T-helper 2 cell (primary cell): ENCODE results near the gene ANKRD35.
"Not testable (repeated sequence)": the region's sequence is repeated elsewhere in the genome, so short reads cannot be mapped to it uniquely, and the experiment has no call there.

ENCODE experiments used
- DNase-seq, 5 experiments: peaks; one replicate each; pipeline versions ENCODE4 v3.0.0 to v3.0.0-alpha.2; 2012 to 2022

The ANKRD35 gene

GRCh38 chr1:145855426-145855948, 30.2 kb downstream of the ANKRD35 start:
- no peak for DNase-seq

DNA sequence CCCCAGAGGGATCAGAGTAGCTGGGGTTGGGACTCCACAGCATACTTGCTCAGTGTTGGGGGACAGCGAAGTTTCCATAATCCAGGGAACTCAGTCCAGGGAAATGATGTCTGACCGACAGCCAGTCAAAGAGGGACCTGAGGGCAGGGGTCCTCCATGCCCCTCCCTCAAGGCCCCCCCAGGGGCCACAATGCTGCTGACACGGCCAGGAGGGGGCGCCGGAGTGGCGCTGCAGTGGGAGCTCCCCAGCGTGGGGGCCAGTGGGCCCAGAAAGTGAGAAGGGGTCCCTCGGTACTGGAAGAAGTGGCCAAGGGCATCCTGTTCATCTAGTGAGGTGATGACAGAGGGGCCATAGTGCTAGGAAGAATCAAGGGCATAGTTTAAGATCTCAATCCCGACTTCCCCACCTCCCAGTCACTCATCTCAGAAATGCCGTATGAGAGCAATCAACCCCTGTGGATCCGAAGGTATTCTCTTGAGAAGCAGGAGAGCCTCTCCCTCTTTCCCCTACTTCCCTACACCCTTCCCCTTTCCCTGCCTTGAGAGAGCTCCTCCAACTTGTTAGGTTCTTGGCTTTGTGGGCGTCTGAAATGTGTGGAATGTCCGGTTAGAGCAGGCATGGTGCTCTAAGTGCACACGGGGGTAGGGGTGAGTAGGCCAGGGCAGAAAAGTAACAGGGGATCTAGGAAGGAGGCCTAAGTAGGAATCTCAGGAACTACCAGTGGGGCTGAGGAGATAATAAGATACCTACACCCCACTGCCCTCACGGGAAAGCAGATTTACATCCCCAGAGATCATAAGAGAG, 36.1 kb downstream of the ANKRD35 start:
- DNase-seq, result no peak

DNA sequence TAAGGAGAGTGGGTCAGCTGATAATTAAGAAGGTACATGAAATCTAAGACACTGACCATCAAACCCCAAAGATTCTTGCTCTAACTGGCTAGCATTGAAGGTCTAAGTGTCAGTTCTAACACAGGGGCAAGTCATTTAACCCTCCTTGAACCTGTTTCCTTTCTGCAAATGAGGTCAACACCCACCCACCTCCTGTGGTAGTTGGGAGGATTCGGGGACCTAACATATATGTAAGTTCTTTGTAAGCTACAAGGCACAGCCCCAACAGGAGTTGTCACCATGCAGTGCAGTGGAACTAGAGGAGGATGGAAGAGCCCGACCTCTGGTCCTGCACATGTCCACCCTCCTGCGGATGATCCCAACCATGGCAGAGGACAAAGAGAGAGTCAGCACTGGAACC, 37.8 kb downstream of the ANKRD35 start:
- DNase-seq, result no peak

- DNase-seq, result peak in 1 of 5 experiments; percentile 54
These were observed 39.5 kb downstream of the ANKRD35 start for GRCh38 chr1:145846201-145846612.

- peak; percentile 40 to 78 (median 67) for DNase-seq
These were observed 40.0 kb downstream of the ANKRD35 start, which contains the start of gene NUDT17 for GRCh38 chr1:145845514-145846161. Gene NUDT17, plus strand, starts transcription at chr1:145845630. Its CDS starts 11 bp downstream, at chr1:145845641.

GRCh38 chr1:145845144-145845513, 40.5 kb downstream of the ANKRD35 start:
- DNase-seq, result peak in 1 of 5 experiments; percentile 43

DNA sequence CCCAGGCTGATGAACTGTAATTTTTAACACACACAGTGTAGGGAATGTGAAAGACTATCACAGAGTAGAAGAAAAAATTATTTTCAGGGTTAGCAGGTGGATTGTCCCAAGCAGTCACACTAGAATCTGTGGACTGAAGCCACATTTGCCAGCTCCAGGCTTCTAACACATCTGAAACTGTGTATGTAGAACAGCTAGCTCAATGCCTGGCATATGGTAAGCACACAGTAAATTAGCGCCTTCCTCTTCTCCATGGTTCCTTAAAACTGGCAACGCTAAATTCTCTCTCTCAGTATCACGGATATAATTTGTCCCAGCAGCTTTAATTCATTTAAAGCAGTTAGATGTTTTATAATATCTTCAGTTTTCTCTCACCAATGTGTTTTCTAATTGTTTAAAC, 42.6 kb downstream of the ANKRD35 start:
- no peak for DNase-seq

- DNase-seq, result no peak
These were observed 48.0 kb downstream of the ANKRD35 start for GRCh38 chr1:145837656-145838055.

- DNase-seq, result not testable (repeated sequence)
These were observed 54.9 kb downstream of the ANKRD35 start for GRCh38 chr1:145830810-145831209.

DNA sequence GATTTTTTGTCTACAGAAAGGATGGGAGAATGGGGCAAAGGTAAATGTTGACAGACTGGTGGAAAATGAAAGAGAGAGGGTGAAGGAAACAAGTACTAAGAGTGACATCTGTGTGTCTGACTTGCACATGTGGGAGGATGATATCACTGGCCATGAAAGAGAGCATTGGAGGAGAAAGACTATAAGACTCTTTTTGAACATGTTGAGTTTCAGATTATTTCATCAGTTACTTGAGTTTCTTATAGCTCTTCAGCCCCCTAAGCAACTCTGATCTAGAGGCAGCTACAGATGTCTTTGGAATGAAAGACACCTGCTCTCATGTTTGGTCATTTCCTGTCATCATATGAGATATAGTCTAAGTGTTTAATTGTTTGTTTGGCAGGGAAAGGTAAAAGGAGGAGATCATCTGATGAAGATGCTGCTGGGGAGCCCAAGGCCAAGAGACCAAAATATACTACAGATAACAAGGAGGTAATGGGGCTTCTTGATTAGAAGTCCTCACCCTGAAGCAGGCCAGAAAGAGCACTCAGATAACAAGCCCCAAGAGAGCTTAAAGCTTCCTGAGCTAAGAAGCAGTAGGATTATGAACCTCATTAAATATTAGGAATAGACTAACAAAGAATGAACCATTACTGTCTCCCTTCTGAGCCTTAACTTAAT, 57.2 kb downstream of the ANKRD35 start:
- no peak for DNase-seq

DNA sequence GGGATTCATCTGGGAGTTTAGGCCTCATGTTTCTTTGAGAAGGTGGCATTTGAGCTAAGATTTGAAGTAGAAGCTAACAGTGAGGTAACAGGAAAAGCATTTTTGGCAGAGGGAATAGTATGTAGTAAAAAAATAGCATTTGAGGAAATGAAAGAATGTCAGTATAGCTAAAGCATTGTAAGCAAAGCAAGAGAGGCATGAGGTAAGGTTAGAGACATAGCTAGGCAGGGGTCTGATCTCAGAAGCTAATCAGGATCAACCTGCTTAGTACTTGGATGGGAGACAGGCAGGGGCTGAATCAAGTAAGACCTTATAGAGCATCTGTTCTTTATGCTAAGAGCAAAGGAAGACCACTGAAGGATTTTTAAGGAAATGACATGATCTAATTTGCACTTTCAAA, 57.7 kb downstream of the ANKRD35 start:
- DNase-seq, result no peak

GRCh38 chr1:145826030-145826429, 59.6 kb downstream of the ANKRD35 start:
- DNase-seq, result no peak

DNA sequence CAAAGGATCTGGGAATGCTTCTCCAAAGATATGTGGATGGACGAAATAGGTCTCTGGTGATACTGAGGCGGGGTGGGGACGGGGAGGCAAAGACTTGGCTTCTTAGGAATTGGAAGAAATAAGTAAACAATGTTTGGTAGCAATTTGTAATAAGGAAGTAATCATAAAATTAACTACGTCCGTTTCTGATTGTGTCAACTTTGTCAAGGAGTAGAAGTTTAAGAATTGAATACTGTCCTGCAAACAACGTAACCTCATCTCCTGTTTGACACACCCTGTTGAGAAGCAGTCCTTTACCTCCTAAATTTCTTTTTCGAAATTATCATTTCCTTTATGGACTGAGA, 61.2 kb downstream of the ANKRD35 start:
- DNase-seq, result no peak

DNA sequence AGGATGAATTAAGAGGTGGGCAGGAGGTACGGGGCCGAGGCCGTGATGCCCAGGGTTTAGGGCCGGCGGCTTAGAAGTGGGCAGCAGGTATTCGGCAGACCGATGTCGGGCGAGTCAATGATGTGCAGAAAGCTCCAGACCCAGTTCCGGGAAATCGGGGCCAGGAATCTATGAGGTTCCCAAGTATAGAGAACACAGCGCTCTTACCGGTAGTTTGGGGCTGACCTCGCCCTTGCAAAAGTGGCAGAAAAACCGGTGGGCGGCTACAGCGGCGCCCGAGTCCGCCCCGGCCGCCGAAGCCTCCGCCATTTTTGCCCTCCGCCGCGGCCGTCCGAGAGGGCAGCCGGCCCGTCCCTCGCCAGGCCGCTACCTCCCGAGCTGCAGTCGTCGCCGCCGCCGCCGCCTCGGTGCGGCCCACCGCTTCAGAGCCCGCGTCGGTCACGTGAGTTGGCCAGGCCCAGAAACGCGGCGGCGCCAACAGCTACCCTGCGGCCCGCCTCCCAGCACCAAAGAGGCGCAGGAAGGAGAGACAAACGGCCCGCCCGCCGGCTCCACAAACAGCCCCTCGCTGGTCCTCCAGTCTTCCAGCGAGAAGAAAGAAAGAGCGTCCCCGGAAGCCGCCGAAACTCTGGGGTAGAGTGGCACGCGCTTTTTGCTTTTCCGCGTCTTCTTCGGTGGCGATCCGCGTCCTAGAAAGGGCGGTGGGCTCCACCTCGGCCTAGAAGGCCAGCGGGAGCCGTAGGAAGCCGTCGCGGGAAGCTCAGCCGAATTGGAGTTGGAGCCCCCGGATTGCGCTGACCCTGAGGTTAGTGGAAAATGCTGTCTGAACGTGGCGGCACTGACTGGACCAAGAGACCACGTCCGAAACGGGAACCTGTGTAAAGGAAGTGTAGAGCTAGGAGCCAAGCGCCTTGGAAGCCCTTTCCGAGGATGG, 61.8 kb downstream of the ANKRD35 start, which contains the start of the genes POLR3C and RNF115:
Gene POLR3C, plus strand, starts transcription at position 636 of the 934 bp plus-strand sequence. CDS start 1,577 bp downstream, outside the sequence.
Gene RNF115, minus strand, starts transcription at position 531 of the 934 bp plus-strand sequence. Its CDS starts 222 bp downstream, at position 309.
- DNase-seq, result peak; percentile 70 to 95 (median 81)

DNA sequence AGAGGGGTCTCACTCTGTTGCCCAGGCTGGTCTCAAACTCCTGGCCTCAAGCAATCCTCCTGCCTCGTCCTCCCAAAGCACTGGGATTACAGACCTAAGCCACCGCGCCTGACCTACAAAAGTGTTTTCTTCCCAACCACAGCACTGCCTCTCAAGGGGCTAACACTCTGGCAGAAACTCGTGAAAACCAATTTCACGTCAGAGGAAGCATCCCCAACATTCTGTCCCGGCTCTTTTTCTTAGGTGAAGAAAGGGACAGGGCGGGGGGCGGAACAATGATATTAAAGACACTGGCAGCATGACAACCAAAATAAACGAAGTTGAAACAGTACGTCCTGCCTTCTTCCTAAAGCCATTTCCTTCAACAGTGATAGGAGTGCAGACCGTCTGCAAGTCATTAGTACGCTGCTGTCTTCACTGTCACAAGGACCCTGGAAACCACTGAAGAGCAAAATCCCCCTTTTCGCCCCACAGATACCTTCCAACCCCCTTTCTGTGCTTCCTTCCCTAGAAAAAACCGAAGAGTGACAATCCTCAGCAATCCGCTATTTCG, 62.8 kb downstream of the ANKRD35 start:
- not testable (repeated sequence) for DNase-seq

GRCh38 chr1:145818095-145818494, 67.6 kb downstream of the ANKRD35 start:
- not testable (repeated sequence) for DNase-seq
